Sigmoid colon (tissue), 7 donors: Measurements from ENCODE around the gene UTP11. TPM values are rescaled to one million over a fixed set of nuclear protein-coding genes. Genes with fewer than 3 reads are reported as not detected.

Experiments used
- DNase-seq: peaks from one replicate; pipeline ENCODE4 v3.0.0-alpha.2; 2019
- H3K27ac ChIP-seq, 4 donors: fragments of 200-600 bp; sonication (generic); one replicate each; pipeline ENCODE4 v1.5.1; 2016 to 2019; ENCODE audit warnings: mild to moderate bottlenecking in 1 of 4
- H3K27me3 ChIP-seq, 3 donors: fragments of 200-600 bp; sonication (generic); one replicate each; pipeline ENCODE4 v1.5.1; 2019; ENCODE audit warnings: mild to moderate bottlenecking in 1 of 3
- H3K36me3 ChIP-seq, 4 donors: fragments of 200-600 bp; sonication (generic); one replicate each; pipeline ENCODE4 v1.5.1; 2016 to 2019
- H3K4me1 ChIP-seq, 4 donors: fragments of 200-600 bp; sonication (generic); one replicate each; pipeline ENCODE4 v1.5.1; 2017 to 2019
- H3K4me3 ChIP-seq, 4 donors: fragments of 200-600 bp; sonication (generic); one replicate each; pipeline ENCODE4 v1.5.1; 2017 to 2019; ENCODE audit warnings: mild to moderate bottlenecking in 2 of 4, moderate library complexity in 1 of 4
- H3K9me3 ChIP-seq, 4 donors: fragments of 200-600 bp in 3 of 4; sonication (generic) in 3 of 4; one replicate each; pipeline versions ENCODE4 v1.5.1 to v1.6.1; 2013 to 2019
- EP300 ChIP-seq, 4 donors: sonication (generic); formaldehyde crosslinking; IDR thresholded peaks; one replicate each; pipeline ENCODE4 v1.6.1; 2017; ENCODE audit warnings: antibody characterized with exemption in 4 of 4
- POLR2A ChIP-seq, 2 donors: fragments of 450-650 bp; IDR thresholded peaks; one replicate each; pipeline ENCODE4 v1.6.1; 2016; ENCODE audit warnings: antibody characterized with exemption in 2 of 2, mild to moderate bottlenecking in 2 of 2, moderate library complexity in 2 of 2
- POLR2AphosphoS5 ChIP-seq, 4 donors: sonication (generic); formaldehyde crosslinking; IDR thresholded peaks; one replicate each; pipeline ENCODE4 v1.6.1; 2017; ENCODE audit warnings: antibody characterized with exemption in 4 of 4
- WGBS, 2 donors: extraction: QIAGEN DNeasy Blood & Tissue Kit; methylation state at CpG; one replicate each; pipeline ENCODE4 v1.1.7; 2013; 5-methylcytosine and 5-hydroxymethylcytosine counted together
- intact Hi-C: fragments of 100-400 bp; cut with DNase I; formaldehyde crosslinking; loops from one replicate; pipeline ENCODE4 v1.15.1; 2023
- polyA plus RNA-seq, 3 donors: library from polyadenylated mRNA; stranded (reverse); fragments of 200-250 nt; gene quantifications; one replicate each; pipeline ENCODE4 v1.2.3, GENCODE V29; 2013
- total RNA-seq, 4 donors: library from RNA; depleted of rRNA; stranded (reverse); fragments of >200 nt; gene quantifications; one replicate each; pipeline ENCODE4 v1.1.0, GENCODE V29; 2016
- TF ChIP-seq, protein P1 (sequence below), 4 experiments: fragments of 450-650 bp in 3 of 4; fragments of 200-600 bp in 1 of 4; IDR thresholded peaks; one replicate each; pipeline ENCODE4 v1.5.1; 2016 to 2019; ENCODE audit warnings: antibody characterized with exemption in 4 of 4, mild to moderate bottlenecking in 3 of 4, moderate library complexity in 2 of 4
- donor health status: healthy with polysubstance abuse.
- donor health status: Bipolar disorder and iron deficiency.
- donor health status: healthy.

Gene UTP11
- total and polyA plus RNA-seq, 7 donors, result 14.4 to 76.5 (median 54.8) TPM

DNA sequence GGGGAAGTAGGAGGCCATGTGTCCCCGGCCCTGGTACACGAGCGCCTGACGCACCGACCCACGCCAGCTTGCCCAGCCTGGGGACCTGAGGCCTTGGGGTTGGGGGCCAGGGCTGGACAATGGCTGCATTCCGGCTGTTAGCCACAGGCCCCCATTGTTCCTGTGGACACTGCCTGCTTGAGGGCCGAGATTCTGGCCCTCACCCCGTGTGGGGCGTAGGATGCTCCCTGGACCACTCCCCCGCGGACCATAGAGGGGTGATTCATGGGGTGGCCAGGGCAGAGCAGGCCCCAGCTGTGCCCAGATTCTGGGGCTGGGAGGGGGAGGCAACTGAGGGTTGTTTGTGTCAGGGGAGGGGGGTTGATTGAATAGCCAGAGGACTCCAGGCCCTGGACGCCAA, 22.3 kb downstream of the UTP11 start:
- intact Hi-C loops, result loop anchor here (10.0 kb wide), 1 partner anchor 800 kb away; no protein-coding TSS in a partner anchor
- Histone ChIP-seq H3K27me3 (peaks cover 0 to 15% (median 0%) of the 10 kb centered on the region in 3 donors), H3K4me1 (peaks cover 0 to 11% (median 9%) of the 10 kb centered on the region in 4 donors), H3K4me3 (no peak overlapping the region), H3K9me3 (no peaks in the 10 kb centered on the region), H3K27ac (no peak overlapping the region), H3K36me3 (no peaks in the 10 kb centered on the region)
- WGBS, 2 donors, result 93 to 95% methylated on average over 13 of the region's 13 CpGs
- TF ChIP-seq, protein P1, sequence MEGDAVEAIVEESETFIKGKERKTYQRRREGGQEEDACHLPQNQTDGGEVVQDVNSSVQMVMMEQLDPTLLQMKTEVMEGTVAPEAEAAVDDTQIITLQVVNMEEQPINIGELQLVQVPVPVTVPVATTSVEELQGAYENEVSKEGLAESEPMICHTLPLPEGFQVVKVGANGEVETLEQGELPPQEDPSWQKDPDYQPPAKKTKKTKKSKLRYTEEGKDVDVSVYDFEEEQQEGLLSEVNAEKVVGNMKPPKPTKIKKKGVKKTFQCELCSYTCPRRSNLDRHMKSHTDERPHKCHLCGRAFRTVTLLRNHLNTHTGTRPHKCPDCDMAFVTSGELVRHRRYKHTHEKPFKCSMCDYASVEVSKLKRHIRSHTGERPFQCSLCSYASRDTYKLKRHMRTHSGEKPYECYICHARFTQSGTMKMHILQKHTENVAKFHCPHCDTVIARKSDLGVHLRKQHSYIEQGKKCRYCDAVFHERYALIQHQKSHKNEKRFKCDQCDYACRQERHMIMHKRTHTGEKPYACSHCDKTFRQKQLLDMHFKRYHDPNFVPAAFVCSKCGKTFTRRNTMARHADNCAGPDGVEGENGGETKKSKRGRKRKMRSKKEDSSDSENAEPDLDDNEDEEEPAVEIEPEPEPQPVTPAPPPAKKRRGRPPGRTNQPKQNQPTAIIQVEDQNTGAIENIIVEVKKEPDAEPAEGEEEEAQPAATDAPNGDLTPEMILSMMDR (IDR thresholded peaks at IDR 0.05), result no peak
- no peak for TF ChIP-seq EP300 (IDR thresholded peaks at IDR 0.05)
- no peak for TF ChIP-seq POLR2AphosphoS5 (IDR thresholded peaks at IDR 0.05)
- no peak for TF ChIP-seq POLR2A (IDR thresholded peaks at IDR 0.05)
- no peak for DNase-seq

DNA sequence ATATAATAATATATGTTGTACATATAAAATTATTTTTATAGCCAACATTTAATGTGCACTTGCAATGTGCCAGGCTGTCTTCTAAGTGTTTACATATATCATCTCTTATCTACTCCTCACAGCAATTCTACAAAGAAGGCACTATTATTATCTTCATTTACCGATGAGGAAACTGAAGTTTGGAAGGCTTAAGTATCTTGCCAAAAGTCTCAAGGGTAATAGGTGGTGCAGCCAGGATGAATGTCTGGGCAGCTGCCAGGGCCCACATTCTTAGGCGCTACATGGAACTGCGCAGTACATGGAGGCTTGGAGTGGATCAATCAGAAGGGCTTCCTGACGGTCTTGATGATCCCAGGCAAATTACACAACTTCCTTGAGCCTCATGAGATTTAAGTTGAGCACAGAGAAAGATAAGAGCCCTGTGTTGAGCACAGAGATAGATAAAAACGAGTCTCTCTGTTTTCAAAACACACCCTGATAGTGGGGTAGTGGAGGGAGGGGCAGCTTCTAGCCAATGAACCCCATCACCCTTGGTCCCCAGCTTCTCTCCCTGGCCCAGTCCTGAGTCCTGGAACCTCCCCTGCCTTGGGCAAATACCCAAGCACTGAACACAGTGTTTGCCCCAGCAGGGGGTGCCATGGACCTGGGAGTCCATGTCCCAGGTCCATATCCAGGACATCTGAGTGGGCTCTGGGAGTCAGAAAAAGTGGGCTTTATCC, 24.8 kb downstream of the UTP11 start:
- Histone ChIP-seq H3K36me3 (no peaks in the 10 kb centered on the region), H3K4me1 (no peaks in the 10 kb centered on the region), H3K9me3 (no peaks in the 10 kb centered on the region), H3K27ac (no peak overlapping the region), H3K27me3 (peaks cover 0 to 40% (median 20%) of the 10 kb centered on the region in 3 donors), H3K4me3 (no peak overlapping the region)
- WGBS, 2 donors, result 58 to 72% methylated on average over 5 of the region's 5 CpGs
- TF ChIP-seq EP300 (IDR thresholded peaks at IDR 0.05) (no peak), POLR2AphosphoS5 (IDR thresholded peaks at IDR 0.05) (no peak), POLR2A (IDR thresholded peaks at IDR 0.05) (no peak)
- TF ChIP-seq, protein P1 (IDR thresholded peaks at IDR 0.05), result no peak
- DNase-seq, result no peak
- intact Hi-C loops, result loop anchor here (10.0 kb wide), 1 partner anchor 797 kb away; no protein-coding TSS in a partner anchor

DNA sequence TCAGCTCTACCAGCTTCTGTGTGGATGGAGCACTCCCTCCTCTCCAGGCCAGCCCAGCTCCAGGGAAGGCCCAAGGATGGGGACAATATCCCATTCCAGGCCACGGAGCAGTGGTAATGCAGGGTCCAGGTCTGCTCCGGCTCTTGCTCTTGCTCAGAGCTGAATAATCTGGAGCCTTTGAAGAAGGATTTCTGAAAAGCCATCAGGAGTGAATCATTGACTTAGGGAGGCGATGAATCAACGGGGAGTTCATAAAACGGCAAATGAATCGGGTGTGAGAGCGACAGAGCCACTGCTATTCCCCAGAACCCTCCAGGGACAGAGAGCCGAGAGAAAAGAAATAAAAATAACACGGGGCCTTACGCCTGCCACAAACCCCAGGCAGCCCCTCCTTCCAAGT, 26.3 kb downstream of the UTP11 start:
- Histone ChIP-seq H3K4me1 (peaks cover 0 to under 1% (median 0%) of the 10 kb centered on the region in 4 donors), H3K9me3 (no peaks in the 10 kb centered on the region), H3K36me3 (no peaks in the 10 kb centered on the region), H3K4me3 (no peak overlapping the region), H3K27me3 (peaks cover 9 to 55% (median 35%) of the 10 kb centered on the region in 3 donors), H3K27ac (no peak overlapping the region)
- TF ChIP-seq, protein P1 (IDR thresholded peaks at IDR 0.05), result no peak
- TF ChIP-seq POLR2AphosphoS5 (IDR thresholded peaks at IDR 0.05) (no peak), EP300 (IDR thresholded peaks at IDR 0.05) (no peak), POLR2A (IDR thresholded peaks at IDR 0.05) (no peak)
- WGBS, 2 donors, result 30 to 72% methylated on average over 10 of the region's 10 CpGs
- no peak for DNase-seq
- intact Hi-C loops, result loop anchor here (10.0 kb wide), 1 partner anchor 796 kb away; no protein-coding TSS in a partner anchor

DNA sequence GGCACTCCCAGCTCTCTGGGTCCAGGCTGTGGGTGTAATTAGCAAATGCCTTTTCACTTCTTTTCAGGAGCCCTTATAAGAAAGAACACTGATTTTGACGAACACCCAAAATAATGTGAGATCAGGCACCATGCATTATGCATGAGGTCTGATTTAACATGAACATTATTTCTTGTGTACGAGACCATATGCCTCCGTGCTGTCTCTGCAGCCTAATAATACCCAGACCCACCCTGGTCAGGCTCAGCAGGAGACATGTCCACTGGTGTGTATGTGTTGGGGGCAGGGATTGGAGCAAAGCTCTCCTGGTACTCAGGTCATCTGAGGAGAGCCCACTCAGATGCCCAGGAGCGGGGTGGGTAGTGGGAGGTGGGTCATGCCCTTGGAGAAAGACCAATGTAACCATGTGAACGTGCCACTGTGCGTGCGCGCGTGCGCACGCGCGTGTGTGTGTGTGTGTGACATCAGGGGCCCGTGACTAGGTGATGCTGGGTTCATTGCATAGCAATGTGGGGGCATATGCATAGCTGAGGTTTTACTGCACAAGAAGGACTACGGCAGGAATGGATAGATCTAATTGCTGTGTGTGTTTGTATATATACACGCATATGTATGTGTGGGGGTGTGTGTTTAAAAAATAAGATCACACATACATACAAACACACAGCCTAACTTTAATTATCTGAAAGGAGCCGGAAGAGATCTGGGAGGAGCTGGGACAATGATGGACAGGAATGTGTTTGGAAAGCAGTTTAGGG, 27.0 kb downstream of the UTP11 start:
- Histone ChIP-seq H3K4me1 (peaks cover 0 to 7% (median 5%) of the 10 kb centered on the region in 4 donors), H3K9me3 (no peaks in the 10 kb centered on the region), H3K36me3 (no peaks in the 10 kb centered on the region), H3K27me3 (peaks cover 15 to 61% (median 41%) of the 10 kb centered on the region in 3 donors), H3K27ac (no peak overlapping the region), H3K4me3 (no peak overlapping the region)
- WGBS, 2 donors, result 79 to 90% methylated on average over 17 of the region's 17 CpGs
- TF ChIP-seq, protein P1 (IDR thresholded peaks at IDR 0.05), result no peak
- no peak for TF ChIP-seq POLR2A (IDR thresholded peaks at IDR 0.05)
- TF ChIP-seq POLR2AphosphoS5 (IDR thresholded peaks at IDR 0.05), result no peak
- no peak for TF ChIP-seq EP300 (IDR thresholded peaks at IDR 0.05)
- intact Hi-C loops, result loop anchor here (10.0 kb wide), 3 partner anchors 95 to 795 kb away; partner anchors contain the start of genes C1orf122 and YRDC
- no peak for DNase-seq
